ENCODE data around the gene CALY. TPM values are rescaled to one million over a fixed set of nuclear protein-coding genes. Genes with fewer than 3 reads are reported as not detected.

CALY gene
- not detected in 2 replicates for total RNA-seq

GRCh38 chr10:133336577-133337369 lies at the start of gene CALY:
Gene CALY, minus strand, starts transcription at chr10:133336896. Its CDS starts 7,907 bp downstream, at chr10:133328989.

GRCh38 chr10:133379152-133379800 lies 42.6 kb upstream of the CALY start, which contains the start of gene PAOX:
Gene PAOX, plus strand, starts transcription at chr10:133379262. Its CDS starts 55 bp downstream, at chr10:133379317.

GRCh38 chr10:133373174-133374090 lies 36.7 kb upstream of the CALY start, which contains the start of gene ECHS1:
Gene ECHS1, minus strand, starts transcription at chr10:133373354. Its CDS starts 21 bp downstream, at chr10:133373333.

GRCh38 chr10:133357285-133358161 lies 20.8 kb upstream of the CALY start, which contains the start of gene FUOM:
Gene FUOM, minus strand, starts transcription at chr10:133358019. Its CDS starts 12 bp downstream, at chr10:133358007.

GRCh38 chr10:133308421-133309099 lies 28.1 kb downstream of the CALY start, which contains the start of the genes TUBGCP2 and ZNF511:
Gene TUBGCP2, minus strand, starts transcription at chr10:133308872. Its CDS starts 5,931 bp downstream, at chr10:133302941.
Gene ZNF511, plus strand, starts transcription at chr10:133308914. Its CDS starts 30 bp downstream, at chr10:133308944.

GRCh38 chr10:133276435-133277201 lies 60.1 kb downstream of the CALY start, which contains the start of gene ADAM8:
Gene ADAM8, minus strand, starts transcription at chr10:133276868. Its CDS starts 51 bp downstream, at chr10:133276817.

Small RNA genes lying within 50 kb of the gene (small RNA-seq; reads per million reads assigned to genes)
- gene AL360181.4 (not detected), gene BANF1P2 (not detected), gene MIR3944 (not detected)

Other genes starting within 250 kb of the CALY start
- not detected in 2 replicates for gene ADGRA1, start 249.0 kb downstream of the CALY start, total RNA-seq
- gene KNDC1, start 176.7 kb downstream of the CALY start, total RNA-seq, result 0.49 and 0.73 TPM in 2 replicates
- gene UTF1, start 106.7 kb downstream of the CALY start, total RNA-seq, result not detected in 2 replicates
- gene VENTX, start 99.0 kb downstream of the CALY start, total RNA-seq, result not detected in 2 replicates
- gene ADAM8, start 60.0 kb downstream of the CALY start, total RNA-seq, result 1.7 and 3.4 TPM in 2 replicates
- gene TUBGCP2, start 28.0 kb downstream of the CALY start, total RNA-seq, result 73.3 and 76.1 TPM in 2 replicates
- 21.7 and 23.2 TPM in 2 replicates for gene ZNF511, start 28.0 kb downstream of the CALY start, total RNA-seq
- gene PRAP1, start 10.5 kb upstream of the CALY start, total RNA-seq, result not detected in 2 replicates
- 21.1 and 28.4 TPM in 2 replicates for gene FUOM, start 21.1 kb upstream of the CALY start, total RNA-seq
- gene ECHS1, start 36.5 kb upstream of the CALY start, total RNA-seq, result 40.7 and 47.6 TPM in 2 replicates
- gene PAOX, start 42.4 kb upstream of the CALY start, total RNA-seq, result 8.3 and 10.1 TPM in 2 replicates
- gene MTG1, start 57.3 kb upstream of the CALY start, total RNA-seq, result 25.1 and 26.8 TPM in 2 replicates
- 0.16 and 0.49 TPM in 2 replicates for gene SPRN, start 87.7 kb upstream of the CALY start, total RNA-seq
- 4.3 and 5.2 TPM in 2 replicates for gene SCART1, start 117.0 kb upstream of the CALY start, total RNA-seq
- 1.3 and 1.5 TPM in 2 replicates for gene CYP2E1, start 190.5 kb upstream of the CALY start, total RNA-seq
- gene SYCE1, start 228.7 kb upstream of the CALY start, total RNA-seq, result 0.12 TPM in 1 of 2 replicates, not detected in the other